ENCODE results near the gene PARP15.
"Not testable (repeated sequence)": the region's sequence is repeated elsewhere in the genome, so short reads cannot be mapped to it uniquely, and the experiment has no call there.

The PARP15 gene

GRCh38 chr3:122621112-122621511 lies 43.7 kb downstream of the PARP15 start:
- DNase-seq, result no peak

- no peak for DNase-seq
These were observed 45.8 kb downstream of the PARP15 start for GRCh38 chr3:122623031-122623829.

- DNase-seq, result no peak
These were observed 49.2 kb downstream of the PARP15 start for GRCh38 chr3:122626515-122627180.

GRCh38 chr3:122627301-122627700 lies 49.9 kb downstream of the PARP15 start:
- DNase-seq, result no peak

GRCh38 chr3:122628567-122628966 lies 51.1 kb downstream of the PARP15 start:
- DNase-seq, result no peak

GRCh38 chr3:122629763-122630162 lies 52.3 kb downstream of the PARP15 start:
- DNase-seq, result no peak

- no peak for DNase-seq
These were observed 58.3 kb downstream of the PARP15 start for GRCh38 chr3:122635789-122636188.

GRCh38 chr3:122636697-122637096 lies 59.2 kb downstream of the PARP15 start:
- DNase-seq, result no peak

GRCh38 chr3:122640437-122640999 lies 63.1 kb downstream of the PARP15 start:
- no peak for DNase-seq

- DNase-seq, result no peak
These were observed 65.5 kb downstream of the PARP15 start for GRCh38 chr3:122642935-122643334.

GRCh38 chr3:122646146-122646988 lies 68.9 kb downstream of the PARP15 start:
- no peak for DNase-seq

GRCh38 chr3:122651233-122651907 lies 73.9 kb downstream of the PARP15 start:
- not testable (repeated sequence) for DNase-seq

- not testable (repeated sequence) for DNase-seq
These were observed 74.5 kb downstream of the PARP15 start for GRCh38 chr3:122651962-122652361.

GRCh38 chr3:122658336-122658735 lies 80.9 kb downstream of the PARP15 start:
- DNase-seq, result not testable (repeated sequence)

- DNase-seq, result no peak
These were observed 83.0 kb downstream of the PARP15 start for GRCh38 chr3:122660297-122660974.

- DNase-seq, result no peak
These were observed 84.2 kb downstream of the PARP15 start for GRCh38 chr3:122661633-122662032.

- DNase-seq, result no peak
These were observed 85.1 kb downstream of the PARP15 start for GRCh38 chr3:122662505-122662904.

GRCh38 chr3:122665226-122665786 lies 87.9 kb downstream of the PARP15 start:
- DNase-seq, result no peak

- DNase-seq, result no peak
These were observed 88.4 kb downstream of the PARP15 start for GRCh38 chr3:122665881-122666280.

- DNase-seq, result no peak
These were observed 91.7 kb downstream of the PARP15 start for GRCh38 chr3:122668930-122669730.

GRCh38 chr3:122671553-122671952 lies 94.1 kb downstream of the PARP15 start:
- no peak for DNase-seq
